AG09319 (cell line): ENCODE results near the gene SMPD2.
"Not testable (repeated sequence)": the region's sequence is repeated elsewhere in the genome, so short reads cannot be mapped to it uniquely, and the experiment has no call there.

ENCODE experiments used
- DNase-seq: peaks from one replicate; pipeline ENCODE4 v3.0.0-alpha.2; 2010; ENCODE audit warnings: low read depth; ENCODE audit errors: extremely low read depth
- CTCF ChIP-seq: IDR thresholded peaks from 2 replicates; pipeline ENCODE4 v1.5.1; 2011; ENCODE audit warnings: low read depth, mild to moderate bottlenecking, inconsistent platforms, low read length, moderate library complexity

SMPD2 gene

GRCh38 chr6:109455437-109456110 lies 15.1 kb downstream of the SMPD2 start, which contains the start of gene MICAL1:
TSS of gene MICAL1 (minus strand) at chr6:109455772. CDS start at chr6:109454196, 1,576 bp downstream.
- peak; percentile 21 for TF ChIP-seq CTCF
- DNase-seq = no peak

- TF ChIP-seq CTCF = no peak
- DNase-seq = no peak
Observed at GRCh38 chr6:109456111-109456583, 15.6 kb downstream of the SMPD2 start.

GRCh38 chr6:109456710-109457561 lies 16.4 kb downstream of the SMPD2 start:
- peak; percentile 62 for DNase-seq
- TF ChIP-seq CTCF = no peak

- no peak for TF ChIP-seq CTCF
- no peak for DNase-seq
Observed at GRCh38 chr6:109457562-109457996, 17.1 kb downstream of the SMPD2 start.

- TF ChIP-seq CTCF = no peak
- DNase-seq = no peak
Observed at GRCh38 chr6:109458774-109459531, 18.4 kb downstream of the SMPD2 start.

GRCh38 chr6:109460161-109460829 lies 19.8 kb downstream of the SMPD2 start:
- DNase-seq = no peak
- TF ChIP-seq CTCF = no peak

- not testable (repeated sequence) for DNase-seq
Observed at GRCh38 chr6:109461205-109461604, 20.7 kb downstream of the SMPD2 start.
